GM20000 (cell line): Measurements from ENCODE around the gene LTO1.

ENCODE experiments used
- DNase-seq: peaks from one replicate; pipeline ENCODE4 v3.0.0; 2012; ENCODE audit warnings: low spot score
- TF ChIP-seq, protein P1 (sequence below): IDR thresholded peaks from 2 replicates; pipeline ENCODE4 v1.5.1; 2012; ENCODE audit warnings: mild to moderate bottlenecking, control low read depth; ENCODE audit errors: extremely low read depth, missing control alignments

The LTO1 gene

DNA sequence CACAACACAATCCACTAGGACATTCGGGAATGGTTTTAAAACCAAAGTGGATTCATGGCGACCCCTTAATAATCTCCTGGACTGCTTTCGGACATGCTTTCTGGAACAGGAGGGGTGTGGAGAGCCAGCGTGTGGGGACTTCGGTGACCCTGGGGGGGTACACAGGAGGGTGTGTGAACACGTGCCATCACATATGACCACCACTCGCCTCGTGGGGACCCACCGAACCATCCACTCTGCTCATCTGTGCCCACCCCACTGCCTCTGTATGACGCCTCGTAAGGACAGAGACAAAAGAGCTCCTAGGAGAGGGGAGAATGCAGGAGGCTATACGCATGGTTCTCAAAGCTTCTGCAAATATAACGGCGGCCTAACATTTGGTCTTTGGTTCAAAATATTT lies 8.9 kb downstream of the LTO1 start:
- TF ChIP-seq, protein P1, sequence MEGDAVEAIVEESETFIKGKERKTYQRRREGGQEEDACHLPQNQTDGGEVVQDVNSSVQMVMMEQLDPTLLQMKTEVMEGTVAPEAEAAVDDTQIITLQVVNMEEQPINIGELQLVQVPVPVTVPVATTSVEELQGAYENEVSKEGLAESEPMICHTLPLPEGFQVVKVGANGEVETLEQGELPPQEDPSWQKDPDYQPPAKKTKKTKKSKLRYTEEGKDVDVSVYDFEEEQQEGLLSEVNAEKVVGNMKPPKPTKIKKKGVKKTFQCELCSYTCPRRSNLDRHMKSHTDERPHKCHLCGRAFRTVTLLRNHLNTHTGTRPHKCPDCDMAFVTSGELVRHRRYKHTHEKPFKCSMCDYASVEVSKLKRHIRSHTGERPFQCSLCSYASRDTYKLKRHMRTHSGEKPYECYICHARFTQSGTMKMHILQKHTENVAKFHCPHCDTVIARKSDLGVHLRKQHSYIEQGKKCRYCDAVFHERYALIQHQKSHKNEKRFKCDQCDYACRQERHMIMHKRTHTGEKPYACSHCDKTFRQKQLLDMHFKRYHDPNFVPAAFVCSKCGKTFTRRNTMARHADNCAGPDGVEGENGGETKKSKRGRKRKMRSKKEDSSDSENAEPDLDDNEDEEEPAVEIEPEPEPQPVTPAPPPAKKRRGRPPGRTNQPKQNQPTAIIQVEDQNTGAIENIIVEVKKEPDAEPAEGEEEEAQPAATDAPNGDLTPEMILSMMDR = no peak
- no peak for DNase-seq

DNA sequence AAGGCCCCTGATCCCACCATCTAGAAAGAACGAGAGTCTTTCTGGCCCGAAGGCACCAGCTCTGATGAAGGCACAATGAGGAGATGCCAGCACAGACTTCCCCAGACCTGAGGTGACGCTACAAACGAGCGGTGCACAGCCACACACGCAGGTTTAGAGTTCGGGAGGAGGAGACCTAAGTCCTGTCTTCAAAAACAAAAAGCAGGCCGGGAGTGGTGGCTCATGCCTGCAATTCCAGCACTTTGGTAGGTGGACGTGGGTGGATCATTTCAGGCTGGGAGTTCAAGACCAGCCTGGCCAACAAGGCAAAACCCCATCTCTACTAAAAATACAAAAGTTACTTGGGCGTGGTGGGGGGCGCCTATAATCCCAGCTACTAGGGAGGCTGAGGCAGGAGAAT lies 9.5 kb downstream of the LTO1 start:
- no peak for DNase-seq

DNA sequence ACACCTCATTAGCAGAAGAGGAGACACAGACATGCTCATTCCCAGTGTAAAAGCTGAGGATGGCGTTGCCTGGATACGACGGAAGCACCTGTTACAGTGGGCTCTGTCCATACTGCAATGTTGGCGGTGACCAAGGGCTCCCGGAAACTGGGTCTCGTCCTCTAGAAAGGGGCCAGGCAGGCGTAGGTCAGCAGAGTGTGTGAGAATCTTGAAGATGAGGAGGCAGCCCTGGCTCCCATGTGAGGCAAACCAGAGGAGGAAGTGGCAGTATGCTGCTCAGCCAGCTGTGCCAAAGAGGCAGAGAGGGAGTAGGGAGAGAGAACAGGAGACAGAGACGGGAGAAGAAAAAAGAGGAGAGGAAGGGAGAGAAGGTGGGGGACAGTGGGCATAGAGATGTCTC lies 10.3 kb downstream of the LTO1 start:
- TF ChIP-seq, protein P1 = no peak

More for the DNA sequence above, 9.5 kb downstream of the LTO1 start:
- TF ChIP-seq, protein P1 = no peak

DNA sequence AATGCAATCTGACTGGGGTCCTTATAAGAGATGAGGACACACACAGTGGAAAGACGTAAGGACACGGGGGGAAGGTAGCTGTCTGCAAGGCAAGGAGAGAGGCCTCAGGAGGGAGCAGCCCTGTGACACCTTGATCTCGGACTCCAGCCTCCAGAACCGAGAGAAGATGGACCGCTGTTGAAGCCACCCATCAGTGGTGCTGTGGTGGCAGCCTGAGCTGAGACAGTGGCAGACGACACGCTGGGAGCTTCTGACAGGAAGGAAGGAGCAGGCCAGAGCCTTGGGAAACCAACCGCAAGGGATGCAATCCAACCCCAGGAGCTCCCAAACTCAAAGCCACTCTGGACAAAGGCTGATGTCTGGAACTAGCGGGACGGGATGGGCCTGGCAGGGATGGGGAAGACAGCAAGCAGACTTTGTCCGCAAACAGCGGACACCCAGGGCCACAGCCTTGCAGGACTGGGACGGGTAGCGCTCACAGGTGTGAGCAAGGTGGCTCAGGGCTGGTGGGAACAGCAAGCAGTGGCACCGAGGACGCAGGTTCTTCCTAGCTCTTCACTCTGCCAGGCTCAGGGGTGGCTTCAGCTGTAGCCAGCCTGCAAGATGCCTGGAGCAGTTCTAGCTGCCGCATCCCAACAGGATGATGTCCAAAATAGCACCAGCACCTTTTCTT lies 10.9 kb downstream of the LTO1 start:
- no peak for DNase-seq
- TF ChIP-seq, protein P1 = no peak

More for the DNA sequence above, 10.3 kb downstream of the LTO1 start:
- no peak for DNase-seq

DNA sequence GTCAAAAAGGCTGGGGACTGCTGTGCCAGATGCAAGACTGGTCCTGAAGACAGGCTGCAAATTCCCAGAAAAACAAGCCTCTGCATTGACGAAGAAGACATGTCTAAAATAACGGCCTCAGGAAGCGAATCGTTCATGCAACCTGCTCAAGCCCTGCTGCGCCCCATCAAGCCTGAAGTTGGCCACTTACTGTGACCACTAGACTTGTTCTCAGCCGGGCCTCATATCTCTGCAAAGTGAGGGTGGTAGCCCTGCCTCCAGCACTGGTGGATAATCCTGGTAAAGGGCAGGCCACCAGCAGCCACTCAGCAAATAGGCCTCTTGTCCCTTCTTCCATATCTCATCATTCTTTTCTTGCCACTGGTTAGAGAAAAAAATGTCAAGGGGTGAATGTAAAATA lies 11.8 kb downstream of the LTO1 start:
- no peak for DNase-seq
- TF ChIP-seq, protein P1 = no peak

DNA sequence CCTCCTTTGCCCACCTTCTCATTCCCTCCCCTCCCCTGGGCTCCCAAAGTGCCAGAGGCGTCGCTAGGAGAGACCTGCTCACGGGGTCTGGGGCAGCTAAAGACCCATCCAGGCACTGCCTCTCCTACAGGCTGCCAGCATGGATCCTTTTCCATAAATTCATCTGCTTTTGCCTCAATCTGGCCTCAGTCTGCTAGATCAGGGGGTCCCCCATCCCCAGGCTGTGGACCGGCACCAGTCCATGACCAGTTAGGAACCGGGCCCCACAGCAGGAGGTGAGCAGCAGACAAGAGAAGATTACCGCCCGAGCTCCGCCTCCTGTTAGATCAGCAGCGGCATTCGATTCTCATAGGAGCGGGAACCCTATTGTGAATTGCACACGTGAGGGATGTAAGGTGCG lies 12.3 kb downstream of the LTO1 start:
- no peak for DNase-seq
- TF ChIP-seq, protein P1 = no peak

DNA sequence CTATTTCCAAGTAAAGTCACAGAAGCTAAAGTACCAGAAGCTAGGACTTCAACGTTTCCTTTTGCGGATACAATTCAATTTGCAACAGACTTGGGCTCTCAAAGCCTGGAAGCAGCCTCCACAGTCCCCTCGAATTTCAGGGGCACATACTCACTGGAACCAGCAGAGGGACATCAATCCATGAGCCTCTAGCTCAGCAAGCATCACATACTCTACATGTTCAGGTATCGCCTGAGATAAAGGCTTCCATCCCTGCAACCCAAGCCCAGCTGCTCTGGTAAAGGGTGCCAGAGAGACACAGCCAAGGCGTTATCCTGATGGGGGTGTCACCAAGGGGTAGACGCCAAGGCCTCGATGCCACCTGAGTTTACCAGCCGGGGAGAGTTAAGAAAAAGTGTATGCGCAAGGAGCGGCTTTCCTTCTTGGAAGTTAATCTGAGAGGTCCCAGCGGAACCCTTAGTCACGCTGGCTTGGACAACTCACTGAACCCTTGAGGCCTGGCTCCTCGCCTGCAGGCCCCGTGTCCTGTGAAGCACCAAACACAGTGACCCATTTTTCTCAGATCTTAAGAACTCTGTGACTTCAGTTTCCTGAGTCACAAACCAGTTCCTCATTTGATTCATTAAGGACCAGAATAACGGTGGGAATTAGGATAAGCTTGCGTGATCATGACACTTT lies 13.0 kb downstream of the LTO1 start:
- no peak for DNase-seq
- TF ChIP-seq, protein P1 = no peak
